GM12874 (cell line): ENCODE data around the gene POLR2L.

Source experiments
- CTCF ChIP-seq: IDR thresholded peaks from 2 replicates; pipeline ENCODE4 v1.5.1; 2011; ENCODE audit warnings: low read depth, mild to moderate bottlenecking, control low read depth, low read length, moderate library complexity; ENCODE audit not compliant: insufficient read depth

Gene POLR2L

GRCh38 chr11:886568-886967, 44.2 kb upstream of the POLR2L start:
- TF ChIP-seq CTCF, result no peak

DNA sequence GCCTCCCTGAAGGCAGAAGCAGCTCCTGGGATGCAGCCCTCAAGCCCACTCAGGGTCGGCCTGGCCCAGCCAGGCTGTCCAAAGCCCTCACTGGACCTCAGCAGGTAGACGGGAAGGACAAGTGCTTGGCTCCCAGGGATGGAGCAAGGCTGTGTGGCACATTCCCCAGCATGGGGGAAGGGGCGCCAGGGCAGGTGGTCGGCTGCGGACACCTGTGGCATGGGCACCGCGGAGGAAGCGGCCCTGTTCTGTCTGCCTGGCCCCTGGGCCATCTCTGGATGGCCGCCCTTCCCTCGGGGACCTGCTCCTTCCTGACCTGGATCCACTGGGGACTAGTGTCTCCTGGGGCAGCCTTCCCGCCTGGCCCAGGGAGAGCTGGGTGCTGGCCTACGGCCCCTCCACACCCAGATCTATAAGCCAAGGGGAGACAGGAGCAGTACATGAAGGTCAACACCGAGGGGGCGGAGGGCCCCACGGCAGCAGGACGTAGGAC, 42.3 kb upstream of the POLR2L start:
- no peak for TF ChIP-seq CTCF

- no peak for TF ChIP-seq CTCF
These were observed 41.2 kb upstream of the POLR2L start for GRCh38 chr11:883527-883926.

GRCh38 chr11:882596-882995, 40.3 kb upstream of the POLR2L start:
- no peak for TF ChIP-seq CTCF

GRCh38 chr11:880447-880846, 38.1 kb upstream of the POLR2L start:
- no peak for TF ChIP-seq CTCF

DNA sequence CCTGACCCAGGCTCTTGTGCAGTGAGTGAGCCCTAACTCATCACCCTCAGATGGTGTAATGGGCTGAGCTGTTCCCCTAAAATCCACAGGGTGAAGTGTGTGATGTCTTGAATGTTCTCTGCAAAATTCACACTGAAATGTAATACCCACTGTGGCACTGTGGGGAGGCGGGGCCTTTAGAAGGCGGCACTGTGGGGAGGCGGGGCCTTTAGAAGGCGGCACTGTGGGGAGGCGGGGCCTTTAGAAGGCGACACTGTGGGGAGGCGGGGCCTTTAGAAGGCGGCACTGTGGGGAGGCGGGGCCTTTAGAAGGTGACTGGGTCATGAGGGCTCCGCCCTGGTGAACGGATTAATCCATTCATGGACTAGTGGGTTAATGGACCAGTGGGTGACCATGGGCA, 35.2 kb upstream of the POLR2L start:
- no peak for TF ChIP-seq CTCF

GRCh38 chr11:876545-876944, 34.2 kb upstream of the POLR2L start:
- no peak for TF ChIP-seq CTCF
